Panc1 (cell line): ENCODE data around the gene METTL22.

Source experiments
- CTCF ChIP-seq: fragments of 450-650 bp; IDR thresholded peaks from 2 replicates; pipeline ENCODE4 v1.5.1; 2017; ENCODE audit warnings: mild to moderate bottlenecking
- POLR2AphosphoS5 ChIP-seq: IDR thresholded peaks from 2 replicates; pipeline ENCODE4 v1.6.1; 2012; ENCODE audit warnings: mild to moderate bottlenecking, low read depth, low read length, moderate library complexity

GRCh38 chr16:8645831-8646230, 24.3 kb downstream of the METTL22 start:
- TF ChIP-seq CTCF (no peak), POLR2AphosphoS5 (no peak)
